HepG2 (cell line): ENCODE data around the gene INF2. TPM values are rescaled to one million over a fixed set of nuclear protein-coding genes. Genes with fewer than 3 reads are reported as not detected.

Source experiments
- CBX5 ChIP-seq: sonication (generic); formaldehyde crosslinking; IDR thresholded peaks from 2 replicates; pipeline ENCODE4 v1.4.0; 2020; ENCODE audit warnings: missing genetic modification reagents, borderline replicate concordance
- DNMT3B ChIP-seq: conservative IDR thresholded peaks from 2 replicates; pipeline ENCODE4 v1.6.1; 2016; ENCODE audit warnings: missing biosample characterization, control low read depth
- GFI1 ChIP-seq: sonication (generic); formaldehyde crosslinking; IDR thresholded peaks from 2 replicates; pipeline ENCODE4 v1.5.0; 2020; ENCODE audit warnings: missing genetic modification reagents, mild to moderate bottlenecking, borderline replicate concordance
- KMT2A ChIP-seq: sonication (generic); formaldehyde crosslinking; IDR thresholded peaks from 2 replicates; pipeline ENCODE4 v1.4.0; 2020; ENCODE audit warnings: missing genetic modification reagents
- LRRFIP1 ChIP-seq: sonication (generic); formaldehyde crosslinking; conservative IDR thresholded peaks from 2 replicates; pipeline ENCODE4 v1.4.0; 2020; ENCODE audit warnings: missing genetic modification reagents
- MATR3 ChIP-seq: sonication (generic); formaldehyde crosslinking; IDR thresholded peaks from 2 replicates; pipeline ENCODE4 v1.4.0; 2020; ENCODE audit warnings: missing genetic modification reagents
- MXD4 ChIP-seq: IDR thresholded peaks from 2 replicates; pipeline ENCODE4 v1.6.1; 2016; ENCODE audit warnings: mild to moderate bottlenecking, missing biosample characterization, missing genetic modification reagents
- POLR2AphosphoS2 ChIP-seq: IDR thresholded peaks from 2 replicates; pipeline ENCODE4 v1.6.1; 2011; ENCODE audit warnings: low read depth, low read length, improper control_type of control experiment
- RARA ChIP-seq: IDR thresholded peaks from 2 replicates; pipeline ENCODE4 v1.6.1; 2016; ENCODE audit warnings: missing genetic modification reagents, missing compliant biosample characterization
- SATB2 ChIP-seq: sonication (generic); formaldehyde crosslinking; IDR thresholded peaks from 2 replicates; pipeline ENCODE4 v1.5.0; 2020; ENCODE audit warnings: missing genetic modification reagents
- SIN3A ChIP-seq: IDR thresholded peaks from 2 replicates; pipeline ENCODE4 v1.6.1; 2011; ENCODE audit warnings: low read depth, mild to moderate bottlenecking, control low read depth, low read length, borderline replicate concordance
- SNAPC4 ChIP-seq: sonication (generic); formaldehyde crosslinking; IDR thresholded peaks from 2 replicates; pipeline ENCODE4 v1.4.0; 2020; ENCODE audit warnings: mild to moderate bottlenecking, missing genetic modification reagents
- SUZ12 ChIP-seq: fragments of 150-350 bp; IDR thresholded peaks from 2 replicates; pipeline ENCODE4 v1.6.1; 2014; ENCODE audit warnings: low read depth, low read length
- U2AF2 ChIP-seq: fragments of 200-400 bp; formaldehyde crosslinking; IDR thresholded peaks from 2 replicates; pipeline ENCODE4 v1.6.1; 2017; ENCODE audit warnings: low read depth, mild to moderate bottlenecking, low read length
- XRCC5 ChIP-seq: fragments of 200-400 bp; formaldehyde crosslinking; optimal IDR thresholded peaks from 2 replicates; pipeline ENCODE3; 2017; ENCODE audit warnings: mild to moderate bottlenecking, low read length
- ZFAT ChIP-seq: sonication (generic); formaldehyde crosslinking; conservative IDR thresholded peaks from 2 replicates; pipeline ENCODE4 v1.8.1; 2023; ENCODE audit warnings: missing genetic modification reagents, inconsistent platforms
- ZNF20 ChIP-seq: sonication (generic); formaldehyde crosslinking; IDR thresholded peaks from 2 replicates; pipeline ENCODE4 v1.4.0; 2020; ENCODE audit warnings: mild to moderate bottlenecking, moderate library complexity, missing genetic modification reagents
- ZNF724P ChIP-seq: sonication (generic); formaldehyde crosslinking; IDR thresholded peaks from 2 replicates; pipeline ENCODE4 v1.8.0; 2022; ENCODE audit warnings: missing genetic modification reagents, borderline replicate concordance
- ZNF782 ChIP-seq: sonication (generic); formaldehyde crosslinking; IDR thresholded peaks from 2 replicates; pipeline ENCODE4 v1.4.0; 2020; ENCODE audit warnings: missing genetic modification reagents, mild to moderate bottlenecking, borderline replicate concordance
- ZNF891 ChIP-seq: sonication (generic); formaldehyde crosslinking; IDR thresholded peaks from 2 replicates; pipeline ENCODE4 v1.5.0; 2020; ENCODE audit warnings: mild to moderate bottlenecking, missing genetic modification reagents
- polyA plus RNA-seq, 8 experiments: library from polyadenylated mRNA; depleted of rRNA in 3 of 8; stranded (reverse) in 7 of 8; unstranded in 1 of 8; fragments of >200 nt; fragmentation: Illumina TruSeq in 4 of 8; extraction: Trizol in 4 of 8; gene quantifications; 2 replicates each; pipeline versions ENCODE4 v1.2.1 to v1.2.3, GENCODE V29; 2011 to 2016; ENCODE audit warnings: low read depth in 4 of 8, missing spikeins in 1 of 8, mixed read lengths in 1 of 8; ENCODE audit not compliant: insufficient read depth in 1 of 8
- total RNA-seq, 5 experiments: library from RNA; depleted of rRNA; stranded (reverse); fragments of >200 nt; fragmentation: Illumina TruSeq; extraction: Trizol; gene quantifications; 2 replicates each; pipeline ENCODE4 v1.2.3, GENCODE V29; 2016; ENCODE audit warnings: low read depth in 1 of 5
- TF ChIP-seq, protein P1 (sequence below): IDR thresholded peaks from 2 replicates; pipeline ENCODE4 v1.6.1; 2018; ENCODE audit warnings: missing genetic modification reagents
- TF ChIP-seq, protein P2 (sequence below): IDR thresholded peaks from 2 replicates; pipeline ENCODE4 v1.6.1; 2016

INF2 gene
- total and polyA plus RNA-seq, 2 of the 13 experiments (the other 11 are each of a cell fraction or from before 2014, with no cell fraction given) = 16.4 to 26.4 TPM

- no peak for TF ChIP-seq ZNF20
- no peak for TF ChIP-seq ZNF891
- TF ChIP-seq KMT2A (CRISPR knock-in tag) = no peak
- TF ChIP-seq XRCC5 = peak; percentile 66
- no peak for TF ChIP-seq U2AF2
- TF ChIP-seq LRRFIP1 = no peak
- TF ChIP-seq SATB2 (CRISPR knock-in tag) = no peak
- no peak for TF ChIP-seq DNMT3B (CRISPR knock-in tag)
- TF ChIP-seq CBX5 = no peak
- TF ChIP-seq ZFAT = no peak
- no peak for TF ChIP-seq MXD4
- no peak for TF ChIP-seq POLR2AphosphoS2
- TF ChIP-seq, protein P1, sequence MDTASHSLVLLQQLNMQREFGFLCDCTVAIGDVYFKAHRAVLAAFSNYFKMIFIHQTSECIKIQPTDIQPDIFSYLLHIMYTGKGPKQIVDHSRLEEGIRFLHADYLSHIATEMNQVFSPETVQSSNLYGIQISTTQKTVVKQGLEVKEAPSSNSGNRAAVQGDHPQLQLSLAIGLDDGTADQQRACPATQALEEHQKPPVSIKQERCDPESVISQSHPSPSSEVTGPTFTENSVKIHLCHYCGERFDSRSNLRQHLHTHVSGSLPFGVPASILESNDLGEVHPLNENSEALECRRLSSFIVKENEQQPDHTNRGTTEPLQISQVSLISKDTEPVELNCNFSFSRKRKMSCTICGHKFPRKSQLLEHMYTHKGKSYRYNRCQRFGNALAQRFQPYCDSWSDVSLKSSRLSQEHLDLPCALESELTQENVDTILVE (CRISPR knock-in tag) = no peak
- TF ChIP-seq SNAPC4 (CRISPR knock-in tag) = no peak; the same call in 1 of the 2 replicates
- no peak for TF ChIP-seq ZNF782 (CRISPR knock-in tag)
- no peak for TF ChIP-seq MATR3
- no peak for TF ChIP-seq SUZ12
- TF ChIP-seq ZNF724P (CRISPR knock-in tag) = peak; percentile 70; the same call in 1 of the 2 replicates
- TF ChIP-seq, protein P2, sequence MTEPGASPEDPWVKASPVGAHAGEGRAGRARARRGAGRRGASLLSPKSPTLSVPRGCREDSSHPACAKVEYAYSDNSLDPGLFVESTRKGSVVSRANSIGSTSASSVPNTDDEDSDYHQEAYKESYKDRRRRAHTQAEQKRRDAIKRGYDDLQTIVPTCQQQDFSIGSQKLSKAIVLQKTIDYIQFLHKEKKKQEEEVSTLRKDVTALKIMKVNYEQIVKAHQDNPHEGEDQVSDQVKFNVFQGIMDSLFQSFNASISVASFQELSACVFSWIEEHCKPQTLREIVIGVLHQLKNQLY (CRISPR knock-in tag) = no peak
- TF ChIP-seq RARA (CRISPR knock-in tag) = peak; percentile 85
- TF ChIP-seq GFI1 (CRISPR knock-in tag) = peak; percentile 94
- TF ChIP-seq SIN3A = 0 out of 2 replicates have a peak, but pooled peaks have one; percentile 43
Observed at GRCh38 chr14:104665657-104666522, 23.5 kb upstream of the INF2 start (continued).
